ENCODE measurements around the gene PDLIM3.

Gene PDLIM3

DNA sequence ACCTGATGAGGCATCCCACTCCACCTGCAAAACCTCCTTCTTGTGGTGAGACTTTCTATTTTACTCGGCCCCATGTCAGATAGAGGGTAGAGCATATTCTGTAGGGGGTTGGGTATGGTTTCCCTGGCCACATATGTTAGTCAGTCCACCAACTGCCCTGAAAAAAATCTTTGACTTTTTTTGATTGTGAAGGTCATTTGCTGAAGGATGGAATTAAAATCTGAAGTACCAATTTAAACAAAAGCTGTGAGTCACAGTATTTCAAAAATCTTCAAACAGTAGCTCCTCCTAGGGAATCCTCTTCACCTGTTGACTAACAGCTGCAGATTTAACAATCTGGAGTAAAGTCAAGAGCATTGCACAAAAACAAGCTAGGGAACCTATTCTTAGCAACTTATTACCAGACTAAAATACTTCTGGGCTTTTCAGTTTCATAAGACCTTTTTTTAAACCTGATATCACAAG is 55.8 kb downstream of the PDLIM3 start:
- H3K27ac ChIP-seq, result no peak overlapping the region
- TF ChIP-seq, protein P1, sequence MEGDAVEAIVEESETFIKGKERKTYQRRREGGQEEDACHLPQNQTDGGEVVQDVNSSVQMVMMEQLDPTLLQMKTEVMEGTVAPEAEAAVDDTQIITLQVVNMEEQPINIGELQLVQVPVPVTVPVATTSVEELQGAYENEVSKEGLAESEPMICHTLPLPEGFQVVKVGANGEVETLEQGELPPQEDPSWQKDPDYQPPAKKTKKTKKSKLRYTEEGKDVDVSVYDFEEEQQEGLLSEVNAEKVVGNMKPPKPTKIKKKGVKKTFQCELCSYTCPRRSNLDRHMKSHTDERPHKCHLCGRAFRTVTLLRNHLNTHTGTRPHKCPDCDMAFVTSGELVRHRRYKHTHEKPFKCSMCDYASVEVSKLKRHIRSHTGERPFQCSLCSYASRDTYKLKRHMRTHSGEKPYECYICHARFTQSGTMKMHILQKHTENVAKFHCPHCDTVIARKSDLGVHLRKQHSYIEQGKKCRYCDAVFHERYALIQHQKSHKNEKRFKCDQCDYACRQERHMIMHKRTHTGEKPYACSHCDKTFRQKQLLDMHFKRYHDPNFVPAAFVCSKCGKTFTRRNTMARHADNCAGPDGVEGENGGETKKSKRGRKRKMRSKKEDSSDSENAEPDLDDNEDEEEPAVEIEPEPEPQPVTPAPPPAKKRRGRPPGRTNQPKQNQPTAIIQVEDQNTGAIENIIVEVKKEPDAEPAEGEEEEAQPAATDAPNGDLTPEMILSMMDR (conservative IDR thresholded peaks at IDR 0.05), result no peak
- no peak for TF ChIP-seq ZFX (IDR thresholded peaks at IDR 0.05)

DNA sequence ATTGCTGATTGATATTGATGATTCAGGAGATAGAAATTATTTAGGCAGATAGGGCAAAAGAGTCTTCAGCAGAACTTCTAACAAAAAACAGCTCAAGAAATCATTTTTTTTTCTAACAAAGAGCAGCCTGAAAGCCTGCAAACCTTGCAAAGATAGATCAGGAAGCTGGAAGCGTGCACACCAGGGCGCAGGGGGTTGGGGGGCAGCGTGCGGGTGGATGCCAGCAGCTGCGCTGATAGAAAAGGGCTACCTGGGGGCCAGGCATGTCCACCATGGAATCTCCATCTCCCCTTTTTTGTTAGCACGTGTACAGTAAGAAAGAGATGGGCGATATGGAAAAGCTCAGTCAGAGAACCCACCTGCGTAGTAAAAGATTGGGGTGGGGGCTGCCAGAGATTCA is 62.1 kb downstream of the PDLIM3 start:
- no peak overlapping the region for H3K27ac ChIP-seq
- TF ChIP-seq, protein P1 (conservative IDR thresholded peaks at IDR 0.05), result no peak
- TF ChIP-seq ZFX (IDR thresholded peaks at IDR 0.05), result no peak

DNA sequence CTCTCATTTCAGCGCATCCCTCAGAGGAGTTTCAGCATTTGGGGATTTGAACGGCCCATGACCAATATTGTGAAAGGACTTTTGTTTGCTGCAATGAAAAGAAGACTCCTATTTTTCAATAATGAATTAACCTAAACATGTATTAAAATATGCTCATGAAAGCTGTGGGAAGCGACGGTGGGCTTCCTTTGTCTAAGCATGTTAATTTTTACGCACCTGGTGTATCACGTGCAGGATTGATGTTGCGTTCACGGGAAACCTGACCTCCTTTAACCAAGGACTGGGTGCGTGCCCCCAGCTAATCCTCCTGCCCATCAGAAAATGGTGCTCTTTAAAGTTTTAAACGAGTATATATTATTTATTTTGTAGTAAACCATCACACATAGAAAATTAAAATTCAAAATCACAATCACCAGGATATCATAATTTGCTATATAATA is 63.2 kb downstream of the PDLIM3 start:
- peak overlapping the region; percentile 52 for H3K27ac ChIP-seq
- TF ChIP-seq ZFX (IDR thresholded peaks at IDR 0.05), result no peak
- TF ChIP-seq, protein P1 (conservative IDR thresholded peaks at IDR 0.05), result no peak

DNA sequence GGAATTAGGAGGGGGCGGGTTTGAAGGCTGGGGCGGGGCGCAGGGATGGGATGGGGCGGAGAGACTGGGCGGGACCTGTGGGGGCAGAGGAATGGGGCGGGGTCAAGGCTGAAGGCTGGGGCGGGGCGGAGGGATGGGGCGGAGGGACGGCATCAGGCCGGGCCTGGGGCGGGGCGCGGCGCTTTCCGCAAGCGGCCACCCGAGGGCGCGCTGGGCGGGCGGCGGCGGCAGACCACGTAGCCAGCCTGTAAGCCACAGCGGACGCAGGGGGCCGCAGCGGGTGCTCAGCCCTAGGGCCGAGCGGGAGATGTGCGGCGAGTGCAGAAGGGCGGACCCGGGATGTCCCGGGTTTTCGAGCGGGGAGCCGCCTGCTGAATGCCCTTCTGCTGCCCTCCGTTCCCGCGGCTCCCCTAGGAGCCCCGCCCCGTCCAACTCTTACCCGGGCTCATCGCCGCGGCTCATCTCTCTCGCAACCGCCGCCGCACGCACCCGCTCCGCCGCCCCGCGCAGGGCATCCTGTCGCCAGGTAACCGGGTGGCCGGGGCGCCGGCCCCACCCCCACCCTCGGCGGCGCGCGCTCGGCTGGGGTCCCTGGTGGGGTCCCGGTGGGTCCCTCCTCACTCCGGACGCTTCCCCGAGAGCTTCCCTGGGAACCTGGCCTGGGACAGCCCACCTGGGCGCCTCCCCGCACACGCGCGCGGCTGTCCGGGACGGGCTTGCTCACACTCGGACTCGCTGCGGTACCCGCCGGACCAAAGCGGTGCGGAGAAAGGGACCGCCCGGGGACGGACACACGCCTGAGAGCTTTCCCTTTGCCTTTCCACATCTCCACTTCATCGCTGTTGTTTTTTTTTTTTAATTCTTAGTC is 63.8 kb downstream of the PDLIM3 start, which contains the start of gene CCDC110:
Gene CCDC110 (minus strand): TSS at position 499 of the 868 bp plus-strand sequence. CDS start 50 bp downstream, at position 449.
- peak within 1 kb of the TSS; percentile 61 for H3K27ac ChIP-seq
- TF ChIP-seq, protein P1 (conservative IDR thresholded peaks at IDR 0.05), result peak; percentile 70
- TF ChIP-seq ZFX (IDR thresholded peaks at IDR 0.05), result no peak

DNA sequence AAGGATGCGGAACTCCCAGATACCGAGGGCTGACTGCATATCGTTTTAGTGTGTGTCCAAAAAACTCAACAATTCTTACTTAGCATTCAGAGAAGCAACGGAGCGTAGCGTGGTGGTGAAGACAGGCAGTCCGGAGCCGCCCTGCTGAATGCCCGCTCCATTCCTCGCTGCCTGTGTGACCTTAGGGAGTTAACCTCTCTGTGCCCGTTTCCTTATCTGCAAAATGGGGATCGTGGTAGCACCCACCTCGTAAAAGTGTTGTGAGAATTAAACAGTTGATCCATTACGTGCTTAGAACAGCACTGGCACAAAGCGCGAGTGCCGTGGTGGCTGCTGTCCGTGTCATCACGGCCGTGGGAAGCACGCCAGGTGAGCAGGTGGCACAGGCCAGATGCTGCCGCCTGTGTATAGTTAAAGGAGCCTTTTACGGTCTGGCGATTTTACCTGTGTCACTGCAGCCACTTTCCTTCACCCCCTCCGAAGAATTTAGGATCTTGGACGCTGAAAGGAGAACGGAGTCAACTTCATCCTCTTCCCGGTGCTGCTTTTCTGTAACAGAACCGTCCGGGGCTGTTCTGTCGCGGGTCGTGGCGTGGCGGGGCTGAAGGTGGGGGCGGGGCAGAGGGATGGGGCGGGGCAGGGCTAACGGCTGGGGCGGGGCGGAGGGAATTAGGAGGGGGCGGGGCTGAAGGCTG is 64.7 kb downstream of the PDLIM3 start:
- TF ChIP-seq, protein P1 (conservative IDR thresholded peaks at IDR 0.05), result no peak
- H3K27ac ChIP-seq, result peak overlapping the region; percentile 61

DNA sequence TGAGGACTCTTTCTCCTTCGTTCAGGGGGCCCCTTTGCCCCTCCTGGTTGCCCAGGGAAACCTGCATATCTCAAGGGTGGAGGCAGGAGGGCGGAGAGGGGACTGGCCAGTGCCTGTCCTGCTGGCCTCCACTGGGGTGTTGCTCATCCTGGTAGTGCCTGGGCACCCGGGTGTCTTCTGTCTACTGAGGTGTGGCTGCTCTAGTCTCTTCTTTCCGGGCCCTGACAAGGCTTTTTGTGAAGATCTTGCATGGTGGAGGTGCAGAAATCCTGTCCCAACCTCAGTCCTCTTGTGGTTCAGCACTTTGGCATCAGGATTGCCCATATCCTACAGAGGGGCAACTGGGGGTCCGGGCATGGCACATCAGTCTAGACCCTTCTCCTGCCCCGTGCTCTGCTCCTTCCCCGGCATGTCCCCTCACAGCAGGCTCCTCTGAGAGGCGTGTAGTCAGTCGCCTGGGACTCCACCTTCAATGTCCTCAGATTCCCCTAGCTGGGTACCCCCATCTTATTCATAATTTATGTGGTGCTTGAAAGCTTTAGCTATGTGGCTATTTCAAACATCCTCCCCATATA is 65.6 kb downstream of the PDLIM3 start:
- no peak overlapping the region for H3K27ac ChIP-seq
- TF ChIP-seq, protein P1 (conservative IDR thresholded peaks at IDR 0.05), result no peak
- no peak for TF ChIP-seq ZFX (IDR thresholded peaks at IDR 0.05)

Data from C4-2B (cell line).